ENCODE data around the gene LYRM4. TPM values are rescaled to one million over a fixed set of nuclear protein-coding genes. Genes with fewer than 3 reads are reported as not detected.

Gene LYRM4
- total RNA-seq, 1 experiment from 2014 or later = 44.3 TPM

- H3K4me3 Mint-ChIP-seq = no peak overlapping the region
- Histone ChIP-seq H2BK15ac (ENCODE audit: low read depth, low read length) (no peak overlapping the region), H4K5ac (ENCODE audit: insufficient read length, low read depth, low read length) (no peak overlapping the region), H4K91ac (ENCODE audit: insufficient read length, low read depth, low read length) (no peak overlapping the region), H2AFZ (ENCODE audit: low read length) (no peak overlapping the region), H3K23me2 (ENCODE audit: insufficient read length, low read depth, low read length, poor library complexity, severe bottlenecking) (peaks cover 16% of the 10 kb centered on the region), H3K4ac (ENCODE audit: low read depth, low read length) (no peak overlapping the region), H3T11ph (ENCODE audit: low read length) (no peak overlapping the region), H3K79me1 (ENCODE audit: insufficient read depth, low read depth, low read length, poor library complexity, severe bottlenecking) (no peaks in the 10 kb centered on the region), H3K9ac (ENCODE audit: extremely low read depth, insufficient read length, low read length) (no peak overlapping the region), H4K8ac (replicated peaks; ENCODE audit: insufficient read length, low read depth, low read length) (no peak overlapping the region), H3K4me1 (ENCODE audit: insufficient read depth, low read length) (no peaks in the 10 kb centered on the region), H2BK12ac (ENCODE audit: insufficient read length, low read depth, low read length) (no peak overlapping the region), H2BK120ac (ENCODE audit: low read depth, low read length, poor library complexity, severe bottlenecking) (no peak overlapping the region), H3K56ac (ENCODE audit: insufficient read length, low read depth, low read length) (no peak overlapping the region), H2BK20ac (ENCODE audit: low read depth, low read length, poor library complexity, severe bottlenecking) (no peak overlapping the region), H3K27me3 (ENCODE audit: insufficient read depth, low read length) (peaks cover 15% of the 10 kb centered on the region; the same call in 1 of the 2 replicates), H3K18ac (ENCODE audit: insufficient read length, low read depth, low read length) (no peak overlapping the region), H4K20me1 (ENCODE audit: control insufficient read depth, insufficient read depth, insufficient read length) (no peaks in the 10 kb centered on the region), H3K4me2 (ENCODE audit: insufficient read depth, insufficient read length, low read length) (no peak overlapping the region), H3K27ac (ENCODE audit: insufficient read length, low read depth, low read length) (no peak overlapping the region), H2BK5ac (ENCODE audit: insufficient read length, low read length) (no peak overlapping the region), H3K14ac (ENCODE audit: insufficient read depth, low read length) (no peak overlapping the region), H2AK5ac (ENCODE audit: insufficient read length, low read length) (no peak overlapping the region), H3K23ac (ENCODE audit: insufficient read length, low read depth, low read length) (no peak overlapping the region), H3K9me3 (ENCODE audit: control insufficient read depth, low read depth, low read length) (no peaks in the 10 kb centered on the region), H3K79me2 (ENCODE audit: insufficient read depth, low read length) (no peaks in the 10 kb centered on the region)
- H3K27ac Mint-ChIP-seq = no peak overlapping the region
- H3K9me3 Mint-ChIP-seq = peaks cover 5 to 8% of the 10 kb centered on the region in 2 experiments
- no peak for TF ChIP-seq CTCF (conservative IDR thresholded peaks at IDR 0.05)
- H3K4me1 Mint-ChIP-seq = peaks cover 2 to 5% of the 10 kb centered on the region in 2 experiments; a peak in 3 of 4 replicates
- no peak for DNase-seq
- no CpG with 5 or more reads among the region's 3 CpGs for WGBS (ENCODE audit: extremely low coverage, insufficient read length, low lambda C conversion rate)
- H3K27me3 Mint-ChIP-seq (ENCODE audit: low read depth) = peaks cover 61% of the 10 kb centered on the region
- H3K36me3 Mint-ChIP-seq (ENCODE audit: insufficient read depth in 1 of 3, low read depth in 3 of 3) = peaks cover 0 to 5% (median 0%) of the 10 kb centered on the region in 3 experiments; a peak in 3 of 7 replicates
Observed at GRCh38 chr6:5080574-5080973, 180.2 kb downstream of the LYRM4 start.

Data from H9 (cell line).